Measurements from ENCODE around the gene CDH13. TPM values are rescaled to one million over a fixed set of nuclear protein-coding genes. Genes with fewer than 3 reads are reported as not detected.

The CDH13 gene
- total RNA-seq, 1 experiment from 2014 or later = 49.3 TPM

GRCh38 chr16:83219285-83219684 is 592.5 kb downstream of the CDH13 start:
- no TSS peak for BruUV-seq (replicated peaks)
- no peaks in the 10 kb centered on the region for H3K4me1 Mint-ChIP-seq (ENCODE audit: insufficient read depth, unreplicated experiment)
- TF ChIP-seq CTCF (IDR thresholded peaks at IDR 0.05; ENCODE audit: unreplicated experiment) = no peak
- H3K27ac Mint-ChIP-seq (ENCODE audit: low read depth, unreplicated experiment) = no peak overlapping the region
- POLR2A ChIA-PET = no interaction called here
- H3K9me3 Mint-ChIP-seq (ENCODE audit: unreplicated experiment) = no peaks in the 10 kb centered on the region
- DNase-seq (ENCODE audit: unreplicated experiment) = no peak
- H3K36me3 Mint-ChIP-seq (ENCODE audit: insufficient read depth, unreplicated experiment) = peaks cover 6% of the 10 kb centered on the region
- H3K4me3 Mint-ChIP-seq (ENCODE audit: unreplicated experiment) = no peak overlapping the region
- CTCF ChIA-PET = no interaction called here
- no peaks in the 10 kb centered on the region for H3K27me3 Mint-ChIP-seq (ENCODE audit: insufficient read depth, unreplicated experiment)
- intact Hi-C loops (cut with micrococcal nuclease) = loop anchor here (5.0 kb wide), 1 partner anchor 762 kb away; no protein-coding TSS in a partner anchor

- intact Hi-C loops (cut with micrococcal nuclease) = loop anchor here (5.0 kb wide), 1 partner anchor 137 kb away; no protein-coding TSS in a partner anchor
- Mint-ChIP-seq H3K9me3 (ENCODE audit: unreplicated experiment) (no peaks in the 10 kb centered on the region), H3K27ac (ENCODE audit: low read depth, unreplicated experiment) (no peak overlapping the region), H3K4me1 (ENCODE audit: insufficient read depth, unreplicated experiment) (no peaks in the 10 kb centered on the region), H3K36me3 (ENCODE audit: insufficient read depth, unreplicated experiment) (peaks cover 6% of the 10 kb centered on the region), H3K4me3 (ENCODE audit: unreplicated experiment) (no peak overlapping the region), H3K27me3 (ENCODE audit: insufficient read depth, unreplicated experiment) (no peaks in the 10 kb centered on the region)
- BruUV-seq (replicated peaks) = no TSS peak
- no peak for TF ChIP-seq CTCF (IDR thresholded peaks at IDR 0.05; ENCODE audit: unreplicated experiment)
- CTCF ChIA-PET = interaction anchor here (0.6 to 1.4 kb wide), 5 partner anchors 15 to 956 kb away, joined by 3 to 5 read pairs (median 4); no protein-coding TSS in a partner anchor
- POLR2A ChIA-PET = no interaction called here
- DNase-seq (ENCODE audit: unreplicated experiment) = no peak
Measured at GRCh38 chr16:83220066-83220465, 593.3 kb downstream of the CDH13 start.

- CTCF ChIA-PET = no interaction called here
Measured at GRCh38 chr16:83224642-83225041, 597.9 kb downstream of the CDH13 start.

GRCh38 chr16:83227336-83227735 is 600.6 kb downstream of the CDH13 start:
- no TSS peak for BruUV-seq (replicated peaks)
- TF ChIP-seq CTCF (IDR thresholded peaks at IDR 0.05; ENCODE audit: unreplicated experiment) = no peak
- intact Hi-C loops (cut with micrococcal nuclease) = no loop called here

More at GRCh38 chr16:83224642-83225041, 597.9 kb downstream of the CDH13 start:
- Mint-ChIP-seq H3K27ac (ENCODE audit: low read depth, unreplicated experiment) (no peak overlapping the region), H3K27me3 (ENCODE audit: insufficient read depth, unreplicated experiment) (no peaks in the 10 kb centered on the region), H3K9me3 (ENCODE audit: unreplicated experiment) (no peaks in the 10 kb centered on the region), H3K36me3 (ENCODE audit: insufficient read depth, unreplicated experiment) (peaks cover 5% of the 10 kb centered on the region), H3K4me1 (ENCODE audit: insufficient read depth, unreplicated experiment) (no peaks in the 10 kb centered on the region), H3K4me3 (ENCODE audit: unreplicated experiment) (no peak overlapping the region)
- no peak for TF ChIP-seq CTCF (IDR thresholded peaks at IDR 0.05; ENCODE audit: unreplicated experiment)
- intact Hi-C loops (cut with micrococcal nuclease) = loop anchor here (5.0 kb wide), 1 partner anchor 133 kb away; no protein-coding TSS in a partner anchor
- POLR2A ChIA-PET = no interaction called here
- DNase-seq (ENCODE audit: unreplicated experiment) = no peak
- BruUV-seq (replicated peaks) = no TSS peak

More at GRCh38 chr16:83227336-83227735, 600.6 kb downstream of the CDH13 start:
- DNase-seq (ENCODE audit: unreplicated experiment) = no peak
- ChIA-PET POLR2A (interaction anchor here (0.6 kb wide), 1 partner anchor 18 kb away, joined by 3 read pairs; no protein-coding TSS in a partner anchor), CTCF (no interaction called here)
- H3K27me3 Mint-ChIP-seq (ENCODE audit: insufficient read depth, unreplicated experiment) = no peaks in the 10 kb centered on the region
- no peaks in the 10 kb centered on the region for H3K4me1 Mint-ChIP-seq (ENCODE audit: insufficient read depth, unreplicated experiment)
- H3K27ac Mint-ChIP-seq (ENCODE audit: low read depth, unreplicated experiment) = no peak overlapping the region
- no peaks in the 10 kb centered on the region for H3K9me3 Mint-ChIP-seq (ENCODE audit: unreplicated experiment)
- no peak overlapping the region for H3K4me3 Mint-ChIP-seq (ENCODE audit: unreplicated experiment)
- H3K36me3 Mint-ChIP-seq (ENCODE audit: insufficient read depth, unreplicated experiment) = peaks cover 1% of the 10 kb centered on the region

Measured in MCF 10A (cell line).